ENCODE data around the gene DAPK1.

The DAPK1 gene

DNA sequence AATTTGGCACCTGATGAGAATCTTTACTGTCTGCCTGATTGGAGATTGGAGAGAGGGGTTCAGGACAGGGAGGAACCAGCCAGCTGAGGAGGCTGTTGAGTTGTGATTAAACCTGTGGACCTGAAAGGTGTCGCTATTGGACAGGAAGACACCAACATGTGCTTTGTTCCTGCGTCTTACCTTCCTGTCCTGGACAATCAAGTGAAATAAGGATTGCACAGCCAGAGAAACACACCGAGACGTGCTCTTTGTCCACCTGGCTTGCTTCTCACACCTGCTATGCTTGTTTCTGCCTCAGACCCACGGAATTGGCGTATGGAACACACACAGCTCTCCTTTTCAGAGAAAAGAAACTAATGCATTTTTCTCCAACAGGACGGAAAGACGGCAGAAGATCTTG, 170.6 kb downstream of the DAPK1 start:
- Mint-ChIP-seq H3K4me3 (no peak overlapping the region), H3K27me3 (ENCODE audit: low read depth) (no peaks in the 10 kb centered on the region), H3K9me3 (peaks cover 2% of the 10 kb centered on the region), H3K27ac (no peak overlapping the region), H3K4me1 (peaks cover under 1% of the 10 kb centered on the region), H3K36me3 (ENCODE audit: low read depth) (peaks cover 58% of the 10 kb centered on the region)
- TF ChIP-seq, protein P1, sequence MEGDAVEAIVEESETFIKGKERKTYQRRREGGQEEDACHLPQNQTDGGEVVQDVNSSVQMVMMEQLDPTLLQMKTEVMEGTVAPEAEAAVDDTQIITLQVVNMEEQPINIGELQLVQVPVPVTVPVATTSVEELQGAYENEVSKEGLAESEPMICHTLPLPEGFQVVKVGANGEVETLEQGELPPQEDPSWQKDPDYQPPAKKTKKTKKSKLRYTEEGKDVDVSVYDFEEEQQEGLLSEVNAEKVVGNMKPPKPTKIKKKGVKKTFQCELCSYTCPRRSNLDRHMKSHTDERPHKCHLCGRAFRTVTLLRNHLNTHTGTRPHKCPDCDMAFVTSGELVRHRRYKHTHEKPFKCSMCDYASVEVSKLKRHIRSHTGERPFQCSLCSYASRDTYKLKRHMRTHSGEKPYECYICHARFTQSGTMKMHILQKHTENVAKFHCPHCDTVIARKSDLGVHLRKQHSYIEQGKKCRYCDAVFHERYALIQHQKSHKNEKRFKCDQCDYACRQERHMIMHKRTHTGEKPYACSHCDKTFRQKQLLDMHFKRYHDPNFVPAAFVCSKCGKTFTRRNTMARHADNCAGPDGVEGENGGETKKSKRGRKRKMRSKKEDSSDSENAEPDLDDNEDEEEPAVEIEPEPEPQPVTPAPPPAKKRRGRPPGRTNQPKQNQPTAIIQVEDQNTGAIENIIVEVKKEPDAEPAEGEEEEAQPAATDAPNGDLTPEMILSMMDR (IDR thresholded peaks at IDR 0.05; ENCODE audit: unreplicated experiment in 3 of 3): no peak

DNA sequence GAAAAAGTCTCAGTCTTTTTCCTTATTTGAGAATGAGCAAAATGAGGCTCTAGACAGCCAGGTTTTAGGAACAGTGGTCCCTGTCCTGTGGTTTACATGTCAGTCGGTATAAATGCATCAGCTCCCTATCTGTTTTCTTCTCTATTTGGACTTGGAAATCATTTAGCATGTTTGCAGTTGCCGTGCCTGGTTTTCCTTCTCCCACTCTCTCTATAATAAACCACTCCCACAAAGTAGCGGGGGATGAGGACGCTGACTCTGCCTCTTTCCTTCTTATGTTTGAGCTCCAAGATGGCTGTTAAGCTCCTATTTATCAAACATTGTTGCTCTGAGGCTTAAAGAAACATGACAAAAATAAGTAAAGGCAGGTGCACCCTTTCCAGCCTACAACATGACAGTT, 171.1 kb downstream of the DAPK1 start:
- Mint-ChIP-seq H3K4me3 (no peak overlapping the region), H3K4me1 (no peaks in the 10 kb centered on the region), H3K27me3 (ENCODE audit: low read depth) (no peaks in the 10 kb centered on the region), H3K9me3 (peaks cover 2% of the 10 kb centered on the region), H3K36me3 (ENCODE audit: low read depth) (peaks cover 59% of the 10 kb centered on the region), H3K27ac (peak overlapping the region in 2 of 3 experiments; percentile 18 to 55)
- TF ChIP-seq, protein P1 (IDR thresholded peaks at IDR 0.05; ENCODE audit: unreplicated experiment in 3 of 3): no peak

DNA sequence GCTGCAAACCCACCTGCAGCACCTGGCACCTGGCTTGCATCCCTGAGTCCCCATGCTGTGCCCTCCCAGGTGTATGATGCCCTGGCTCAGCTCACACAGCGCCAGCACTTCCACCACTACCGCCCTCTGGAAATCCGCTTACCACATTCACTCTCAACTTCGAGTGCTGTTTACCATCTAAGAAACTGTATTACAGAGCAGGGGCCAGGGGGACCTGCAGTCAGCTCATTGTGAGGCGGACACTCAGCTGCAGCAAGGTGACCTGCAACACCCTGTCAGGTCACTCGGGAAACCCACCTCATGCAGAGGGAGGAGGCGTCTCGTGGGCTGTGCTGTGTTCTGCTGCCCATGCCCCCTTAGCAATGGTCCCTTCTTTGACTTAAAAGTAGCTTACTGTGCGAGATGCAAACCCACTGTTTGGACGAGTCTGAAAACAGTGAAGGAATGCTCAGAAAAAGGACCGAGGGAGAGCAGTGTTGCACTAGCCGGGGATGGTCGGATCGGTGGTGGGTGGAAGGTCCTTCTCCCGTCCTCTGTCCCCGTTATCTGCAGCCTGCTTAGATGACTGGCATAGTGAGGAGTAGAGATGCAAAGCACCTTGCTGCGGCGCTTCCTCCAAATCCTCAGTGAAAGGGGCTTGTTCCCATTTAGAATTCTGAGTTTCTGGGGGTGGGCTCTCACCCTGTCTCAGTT, 173.1 kb downstream of the DAPK1 start:
- Mint-ChIP-seq H3K27me3 (ENCODE audit: low read depth) (no peaks in the 10 kb centered on the region), H3K4me1 (no peaks in the 10 kb centered on the region), H3K4me3 (no peak overlapping the region), H3K9me3 (peaks cover 2% of the 10 kb centered on the region), H3K27ac (peak overlapping the region in 1 of 3 experiments; percentile 76), H3K36me3 (ENCODE audit: low read depth) (peaks cover 49% of the 10 kb centered on the region)
- TF ChIP-seq, protein P1 (IDR thresholded peaks at IDR 0.05; ENCODE audit: unreplicated experiment in 3 of 3): no peak

DNA sequence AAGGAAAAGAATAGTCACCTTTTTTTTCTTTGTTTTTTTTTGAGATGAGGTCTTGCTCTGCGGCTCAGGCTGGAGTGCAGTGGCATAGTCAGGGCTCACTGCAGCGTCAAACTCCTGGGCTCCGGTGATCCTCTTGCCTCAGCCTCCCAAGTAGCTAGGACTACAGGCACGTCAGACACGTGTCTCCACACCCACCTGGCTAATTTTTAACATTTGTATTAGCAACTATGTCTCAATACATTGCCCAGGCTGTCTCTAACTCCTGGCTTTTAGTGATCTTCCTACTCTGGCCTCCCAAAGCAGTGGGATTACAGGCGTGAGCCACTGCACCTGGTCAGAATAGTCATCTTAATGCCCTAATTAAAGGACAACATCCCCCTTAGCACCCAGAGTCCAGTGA, 173.8 kb downstream of the DAPK1 start:
- Mint-ChIP-seq H3K4me3 (no peak overlapping the region), H3K9me3 (peaks cover 2% of the 10 kb centered on the region), H3K27me3 (ENCODE audit: low read depth) (no peaks in the 10 kb centered on the region), H3K36me3 (ENCODE audit: low read depth) (peaks cover 43% of the 10 kb centered on the region), H3K4me1 (no peaks in the 10 kb centered on the region), H3K27ac (peak overlapping the region in 1 of 3 experiments; percentile 52)
- TF ChIP-seq, protein P1 (IDR thresholded peaks at IDR 0.05; ENCODE audit: unreplicated experiment in 3 of 3): no peak

DNA sequence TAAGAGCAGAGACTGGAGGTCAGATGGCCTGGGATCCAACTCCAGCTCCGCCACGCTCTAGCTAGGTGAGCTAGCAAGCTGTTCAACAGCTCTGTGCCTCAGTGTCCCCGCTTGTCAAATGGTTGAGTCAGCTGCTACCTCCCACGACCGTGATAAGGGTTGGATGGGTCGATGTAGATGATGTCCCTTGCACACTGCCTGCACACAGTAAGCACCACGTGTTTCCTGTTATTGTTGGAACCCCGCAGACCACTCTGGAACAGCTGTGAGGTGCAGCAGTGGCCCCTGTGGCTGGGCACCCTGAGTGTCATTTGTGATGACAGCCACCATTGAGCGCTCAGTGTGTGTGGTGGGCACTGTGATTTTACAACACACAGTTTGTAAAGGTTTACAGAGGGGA, 174.3 kb downstream of the DAPK1 start:
- Mint-ChIP-seq H3K27me3 (ENCODE audit: low read depth) (no peaks in the 10 kb centered on the region), H3K27ac (no peak overlapping the region), H3K9me3 (peaks cover 2% of the 10 kb centered on the region), H3K36me3 (ENCODE audit: low read depth) (peaks cover 38% of the 10 kb centered on the region), H3K4me3 (no peak overlapping the region), H3K4me1 (peaks cover 3% of the 10 kb centered on the region)
- TF ChIP-seq, protein P1 (IDR thresholded peaks at IDR 0.05; ENCODE audit: unreplicated experiment in 3 of 3): no peak

DNA sequence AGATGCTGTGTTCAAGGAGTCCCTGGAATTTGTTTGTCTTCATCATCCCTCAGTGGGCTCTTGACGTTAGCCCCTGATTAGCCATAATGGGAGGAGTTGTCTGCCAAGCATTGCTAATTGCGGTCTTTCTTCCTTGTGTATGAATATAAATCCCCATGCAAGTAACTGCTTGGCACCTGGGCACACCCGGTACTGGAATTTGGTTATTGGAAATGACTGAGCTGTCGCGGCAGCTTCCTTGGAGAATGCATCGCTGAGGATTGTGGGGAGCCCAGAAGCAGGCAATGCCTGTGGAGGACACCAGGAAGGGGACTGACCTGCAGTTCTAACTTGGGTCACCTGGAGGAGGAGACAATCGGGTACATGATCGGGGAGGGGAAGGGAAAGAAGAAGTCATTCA, 174.9 kb downstream of the DAPK1 start:
- Mint-ChIP-seq H3K9me3 (no peaks in the 10 kb centered on the region), H3K4me1 (peaks cover 6% of the 10 kb centered on the region), H3K36me3 (ENCODE audit: low read depth) (peaks cover 32% of the 10 kb centered on the region), H3K27ac (no peak overlapping the region), H3K4me3 (no peak overlapping the region), H3K27me3 (ENCODE audit: low read depth) (no peaks in the 10 kb centered on the region)
- TF ChIP-seq, protein P1 (IDR thresholded peaks at IDR 0.05; ENCODE audit: unreplicated experiment in 3 of 3): no peak
